ENCODE data around the gene SMOC1. TPM values are rescaled to one million over a fixed set of nuclear protein-coding genes. Genes with fewer than 3 reads are reported as not detected.
A peak's percentile ranks its signal among the peaks of the same experiment; 100 is the strongest.

SMOC1 gene
- total RNA-seq, 1 donor from 2014 or later = 12.2 TPM

DNA sequence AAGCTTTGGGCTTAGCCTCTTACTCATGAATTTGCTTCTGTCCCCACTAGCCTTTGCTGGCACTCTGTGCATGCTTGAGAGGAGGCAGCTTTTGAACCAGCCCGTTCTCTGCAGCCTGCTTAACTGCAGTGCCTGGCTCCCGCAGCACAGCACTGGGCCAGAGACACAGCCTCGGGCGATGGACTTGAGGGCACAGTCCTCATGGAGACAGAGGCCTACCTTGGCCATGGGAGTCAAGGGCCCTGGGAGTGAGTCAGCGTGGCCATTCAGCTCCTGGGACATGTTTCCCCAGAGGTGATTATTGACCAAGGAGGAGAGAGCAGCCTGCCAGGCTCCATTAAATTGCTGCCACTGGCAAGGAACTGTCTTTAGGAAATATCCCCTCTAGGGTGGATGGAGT, 93.5 kb downstream of the SMOC1 start:
- FAIRE-seq (no peak), DNase-seq (ENCODE audit: low spot score in 2 of 2) (no peak)

DNA sequence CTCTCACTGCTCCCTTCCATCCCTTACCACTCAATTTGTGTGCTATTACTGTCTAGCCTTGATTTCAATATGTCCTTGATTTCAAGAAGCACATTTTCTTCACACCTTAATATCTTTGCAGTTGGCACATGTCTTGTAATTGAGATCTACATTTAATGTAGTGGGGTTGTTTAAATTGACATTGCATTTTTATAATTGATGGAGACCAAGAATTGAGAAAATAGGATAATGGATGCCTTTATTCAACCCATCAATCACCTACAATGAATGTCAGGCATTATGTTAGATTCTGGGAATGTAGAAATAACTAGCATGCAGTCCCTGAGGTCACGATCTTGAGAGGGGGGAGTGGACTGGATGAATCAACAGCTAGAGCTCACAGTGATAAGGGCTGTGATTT, 94.6 kb downstream of the SMOC1 start:
- no peak for FAIRE-seq
- no peak for DNase-seq (ENCODE audit: low spot score in 2 of 2)

DNA sequence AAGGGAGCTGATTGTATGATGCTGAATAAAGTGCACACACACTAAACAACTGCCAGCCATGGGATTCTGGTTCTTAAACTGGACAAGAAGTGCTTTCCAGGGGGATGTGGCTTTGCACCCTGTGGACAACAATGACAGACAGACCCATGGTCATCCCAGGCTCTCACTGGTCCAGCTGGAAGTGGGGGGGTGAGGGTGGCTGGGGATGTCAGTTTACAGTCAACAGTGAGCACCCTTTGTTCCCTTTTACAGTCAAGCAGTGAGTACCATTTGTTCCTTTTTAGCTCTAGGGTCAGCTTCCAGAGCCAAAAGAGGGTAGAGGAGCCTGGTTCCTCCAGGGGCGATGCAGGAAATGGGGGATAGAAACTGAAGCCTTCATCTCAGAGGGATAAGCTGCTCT, 100.7 kb downstream of the SMOC1 start:
- FAIRE-seq = no peak

DNA sequence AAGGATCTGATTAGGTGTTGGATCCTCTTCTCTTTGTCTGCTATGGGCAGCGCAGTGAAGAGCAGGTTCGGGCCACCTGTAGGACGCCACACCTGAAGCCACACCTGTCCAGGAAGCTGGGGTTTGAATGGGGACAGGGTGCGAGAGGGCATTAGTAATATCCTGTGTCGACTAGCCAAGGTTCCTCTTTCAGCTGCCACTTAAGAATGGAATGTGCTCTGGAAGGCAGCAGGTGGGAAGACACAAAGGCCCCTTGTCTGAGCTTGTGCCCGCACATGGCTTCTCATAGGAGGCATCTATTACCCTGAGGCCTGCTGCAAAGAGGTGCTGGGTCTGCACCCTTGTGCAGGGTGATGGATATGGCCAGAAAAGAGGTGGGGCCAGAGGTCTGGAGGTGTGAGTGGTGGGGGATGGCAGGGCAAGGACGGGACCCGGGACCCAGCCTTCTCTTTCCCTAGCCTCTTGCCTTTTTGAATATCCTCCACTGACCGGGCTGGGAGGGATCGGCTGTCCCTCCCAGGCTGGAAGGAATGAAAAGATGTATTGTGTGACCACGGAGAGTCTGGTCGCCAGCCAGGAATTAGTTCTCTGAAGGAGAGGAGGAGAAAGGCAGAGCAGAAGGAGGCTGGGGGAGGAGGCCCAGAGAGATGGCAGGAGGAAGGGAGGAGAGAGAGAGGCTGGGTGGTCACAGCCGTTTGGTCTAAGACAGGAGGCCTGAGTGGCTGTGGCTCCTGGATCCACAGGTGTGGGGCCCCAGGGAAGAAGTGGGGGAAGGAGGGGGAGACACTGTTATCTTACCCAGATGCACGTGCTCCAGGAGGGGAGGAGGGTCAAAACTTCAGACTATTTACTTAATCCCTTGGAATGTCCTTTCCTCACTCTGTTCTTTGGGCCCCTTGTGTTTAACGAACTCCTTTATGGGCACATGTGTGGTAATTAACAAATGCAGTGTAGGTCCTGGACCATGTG, 101.5 kb downstream of the SMOC1 start:
- no peak for FAIRE-seq
- DNase-seq (ENCODE audit: low spot score in 2 of 2) = peak in 1 of 2 donors; percentile 15

More for the DNA sequence above, 100.7 kb downstream of the SMOC1 start:
- no peak for DNase-seq (ENCODE audit: low spot score in 2 of 2)

DNA sequence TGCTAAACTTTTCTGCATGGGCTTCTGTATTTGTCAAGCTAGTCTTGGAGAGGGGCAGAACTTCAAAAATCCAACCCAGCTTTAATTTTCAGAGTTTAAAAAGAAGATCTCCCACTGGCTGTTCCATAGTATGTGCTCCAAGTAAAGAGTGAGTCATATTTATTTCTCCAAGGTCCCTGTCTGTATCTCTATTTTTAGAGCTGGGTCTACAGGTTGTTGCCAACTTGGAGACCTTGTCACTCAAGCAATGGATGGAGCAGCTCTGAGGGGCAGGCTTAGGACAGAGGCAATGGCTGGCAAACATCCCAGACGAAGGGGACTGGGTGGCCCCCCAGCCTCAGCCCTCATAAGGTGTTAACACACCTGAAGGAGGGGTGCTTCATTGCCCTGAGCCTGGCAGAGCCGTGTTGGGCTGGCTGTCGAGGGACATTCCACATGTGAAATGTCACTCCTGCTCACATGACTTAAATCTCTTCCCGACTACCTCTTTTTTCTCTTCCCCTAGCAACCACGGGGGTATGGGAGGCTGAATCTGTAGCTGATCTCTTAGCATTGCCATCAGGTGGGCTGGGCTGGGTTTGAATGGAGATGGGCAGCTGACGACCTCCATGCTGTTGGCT, 103.1 kb downstream of the SMOC1 start:
- DNase-seq (ENCODE audit: low spot score in 2 of 2) (no peak), FAIRE-seq (no peak)

DNA sequence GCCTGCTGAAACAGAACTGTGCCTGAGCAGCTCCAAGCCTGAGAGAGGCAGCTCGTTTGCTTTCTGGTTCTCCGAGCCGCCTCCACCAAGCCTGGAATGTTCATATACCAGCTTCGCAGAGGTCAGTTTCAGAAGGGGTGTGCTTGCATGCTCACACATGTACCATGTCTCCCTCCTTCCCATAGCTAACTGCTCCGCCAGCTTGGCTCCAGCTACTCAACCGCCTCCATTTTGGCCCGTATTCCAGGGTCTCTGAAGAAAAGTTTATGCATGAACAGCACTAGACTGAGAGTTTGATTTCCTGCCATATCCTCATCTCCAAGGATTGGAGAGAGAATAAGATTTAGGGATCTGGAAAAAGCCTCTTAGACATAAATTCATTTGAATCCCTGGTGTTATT, 103.7 kb downstream of the SMOC1 start:
- no peak for FAIRE-seq
- no peak for DNase-seq (ENCODE audit: low spot score in 2 of 2)

DNA sequence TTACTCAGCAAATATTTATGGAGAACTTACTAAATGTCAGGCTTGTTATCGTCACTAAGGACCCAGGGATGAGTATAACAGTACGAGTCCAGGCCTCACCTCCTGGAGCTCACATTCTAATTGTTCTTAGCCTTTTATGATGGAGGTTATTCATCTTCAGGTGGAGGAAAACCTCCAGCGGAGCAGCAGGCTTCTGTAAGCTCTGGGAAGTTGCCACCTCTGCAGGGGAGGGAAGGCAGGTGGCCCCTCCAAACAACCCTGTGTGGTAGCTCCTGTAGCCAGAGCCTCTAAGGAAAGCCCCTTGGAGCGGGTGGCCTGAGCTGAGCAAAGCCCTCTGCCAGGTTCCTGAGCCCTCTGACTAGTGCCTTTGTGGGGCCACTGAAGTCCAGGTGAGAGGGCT, 104.1 kb downstream of the SMOC1 start:
- DNase-seq (ENCODE audit: low spot score in 2 of 2) = no peak
- FAIRE-seq = no peak

DNA sequence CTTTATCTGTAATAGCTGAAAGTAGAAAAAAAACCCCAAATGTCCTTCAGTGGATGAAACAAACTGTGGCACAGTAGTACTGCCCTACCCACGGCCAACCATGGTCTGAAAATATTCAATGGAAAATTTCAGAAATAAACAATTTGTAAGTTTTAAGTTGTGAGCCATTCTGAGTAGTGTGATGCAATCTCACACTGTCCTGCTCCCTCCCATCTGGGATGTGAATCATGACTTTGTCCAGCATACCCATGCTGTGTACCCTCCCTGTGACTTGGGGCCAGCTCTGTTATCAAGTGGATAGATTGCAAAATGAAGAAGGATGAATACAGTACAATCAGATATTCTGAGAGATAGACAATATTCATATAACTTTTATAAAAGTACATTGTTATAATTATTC, 106.2 kb downstream of the SMOC1 start:
- DNase-seq (ENCODE audit: low spot score in 2 of 2) = no peak
- FAIRE-seq = no peak

DNA sequence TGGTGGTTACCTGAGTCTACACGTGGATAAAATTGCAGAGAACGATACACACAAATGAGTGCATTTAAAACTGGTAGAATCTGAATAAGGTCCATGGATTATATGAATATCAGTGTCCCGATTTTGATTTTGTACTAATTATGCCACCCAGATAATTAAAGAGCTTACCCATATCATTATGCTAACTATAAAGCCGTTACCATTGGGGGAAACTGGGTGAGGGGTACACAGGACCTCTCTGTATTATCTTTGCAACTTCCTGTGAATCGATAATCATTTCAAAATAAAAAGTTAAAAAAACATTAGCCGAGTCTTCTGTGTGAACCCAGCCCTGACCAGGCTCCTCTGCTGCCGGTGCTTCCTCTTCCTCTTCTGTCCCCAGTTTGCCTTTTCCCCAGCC, 107.1 kb downstream of the SMOC1 start:
- DNase-seq (ENCODE audit: low spot score in 2 of 2) (no peak), FAIRE-seq (no peak)

DNA sequence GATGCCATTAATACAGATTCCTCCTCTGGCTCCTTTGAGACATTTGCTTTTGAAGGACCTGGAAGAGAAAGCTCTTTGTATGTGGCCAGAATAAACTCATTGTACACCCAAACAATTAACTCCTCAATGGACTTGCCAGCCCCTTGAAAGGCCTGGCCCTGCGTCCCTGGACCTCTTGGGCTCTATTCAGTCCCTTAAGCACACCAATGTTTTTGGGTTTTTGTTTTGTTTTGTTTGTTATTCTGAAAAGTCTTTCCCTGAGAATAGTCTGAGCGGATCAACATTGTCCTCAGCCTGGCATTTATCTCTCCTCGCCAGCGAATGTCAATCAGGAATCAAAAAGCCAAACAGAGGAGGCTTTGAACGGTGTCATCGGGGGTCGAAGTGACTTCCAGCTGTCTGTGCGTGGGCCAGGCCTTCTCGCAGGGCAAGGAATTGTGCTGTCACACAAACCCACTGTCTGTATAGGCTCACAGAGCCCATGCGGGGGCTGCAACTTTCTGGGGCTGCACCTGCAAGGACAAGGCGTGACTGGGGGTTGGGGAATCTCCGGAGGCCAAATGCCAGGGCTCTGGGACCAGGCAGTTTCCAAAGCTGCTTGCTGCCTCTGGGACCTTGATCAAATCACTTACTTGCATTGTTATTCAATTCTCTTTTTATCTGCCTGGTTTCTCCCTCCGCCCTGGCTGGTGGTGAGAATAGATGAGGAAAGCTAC, 108.3 kb downstream of the SMOC1 start:
- no peak for DNase-seq (ENCODE audit: low spot score in 2 of 2)
- no peak for FAIRE-seq

DNA sequence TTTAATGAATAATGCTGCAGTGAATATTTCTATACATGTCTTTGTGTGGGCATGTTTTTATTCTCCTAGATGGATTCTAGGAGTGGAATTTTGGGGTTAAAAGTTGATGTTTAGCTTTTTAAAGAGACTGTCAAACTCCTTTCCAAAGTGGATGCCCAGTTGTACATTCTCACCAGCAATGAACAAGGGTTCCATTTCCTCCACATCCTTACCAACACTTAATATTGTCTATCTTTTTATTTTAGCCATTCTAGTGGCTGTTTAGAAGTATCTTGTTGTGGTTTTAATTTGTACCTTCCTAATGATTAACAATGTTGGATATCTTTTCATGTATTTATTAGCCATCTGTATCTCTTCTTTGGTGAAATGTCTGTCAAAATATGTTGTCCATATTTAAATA, 109.8 kb downstream of the SMOC1 start:
- DNase-seq (ENCODE audit: low spot score in 2 of 2) (no peak), FAIRE-seq (no peak)

DNA sequence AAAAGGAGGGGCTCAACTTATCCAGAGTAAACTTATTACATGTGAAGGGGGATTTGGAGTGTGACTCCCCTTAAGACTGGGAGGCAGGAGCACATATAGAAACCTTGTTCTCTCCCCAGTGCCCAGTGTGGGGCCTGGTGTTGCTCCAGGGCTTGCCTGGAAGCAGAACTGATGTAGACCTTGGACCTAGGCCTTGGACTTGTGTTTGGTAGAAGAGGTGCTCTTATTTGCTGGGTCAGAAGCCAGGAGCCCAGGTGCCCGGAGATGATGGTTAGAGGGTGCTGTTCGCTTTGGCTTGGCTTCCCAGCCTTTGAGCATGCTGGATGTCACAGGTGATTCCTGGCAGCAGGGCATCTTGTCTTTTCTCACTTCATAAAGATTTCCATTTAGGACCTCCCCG, 110.4 kb downstream of the SMOC1 start:
- FAIRE-seq (no peak), DNase-seq (ENCODE audit: low spot score in 2 of 2) (no peak)

DNA sequence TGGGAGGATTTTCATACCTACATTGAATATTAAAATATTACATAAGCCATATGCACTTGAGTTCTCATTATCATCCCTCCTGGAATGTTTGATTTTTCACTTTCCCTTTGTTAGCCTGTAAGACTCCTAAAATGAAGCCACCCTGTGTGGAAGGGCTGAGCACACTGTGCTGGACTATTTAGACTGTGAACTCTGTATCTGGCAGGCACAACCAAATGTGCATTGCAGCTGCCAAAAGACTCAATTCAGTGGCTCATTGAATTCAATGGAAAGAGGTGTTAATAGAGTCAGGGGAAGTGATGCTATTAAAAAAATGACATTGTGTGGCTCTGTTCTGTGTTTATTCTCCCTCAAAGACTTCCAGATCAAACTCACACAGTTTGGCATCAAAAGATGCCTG, 111.1 kb downstream of the SMOC1 start:
- no peak for FAIRE-seq
- DNase-seq (ENCODE audit: low spot score in 2 of 2) = no peak

DNA sequence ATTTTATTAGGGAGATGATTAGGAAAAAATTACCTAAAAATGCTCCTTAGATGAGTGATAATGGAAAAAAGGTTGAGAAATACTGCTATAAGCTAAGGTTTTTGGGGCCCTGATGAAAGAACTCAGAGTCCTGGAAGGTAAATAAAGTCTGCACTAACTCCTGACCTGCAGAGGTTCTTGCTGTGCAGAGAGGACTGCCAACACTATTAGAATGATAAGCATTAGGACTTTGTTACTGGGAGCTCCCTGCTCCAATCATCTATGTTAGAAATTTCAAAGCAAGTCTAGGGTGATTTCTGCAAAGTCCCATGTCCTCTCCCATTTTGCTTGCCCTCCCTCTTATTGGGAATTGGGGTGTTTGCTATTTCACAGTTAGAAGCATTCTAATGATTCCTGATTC, 112.2 kb downstream of the SMOC1 start:
- DNase-seq (ENCODE audit: low spot score in 2 of 2) (no peak), FAIRE-seq (no peak)

DNA sequence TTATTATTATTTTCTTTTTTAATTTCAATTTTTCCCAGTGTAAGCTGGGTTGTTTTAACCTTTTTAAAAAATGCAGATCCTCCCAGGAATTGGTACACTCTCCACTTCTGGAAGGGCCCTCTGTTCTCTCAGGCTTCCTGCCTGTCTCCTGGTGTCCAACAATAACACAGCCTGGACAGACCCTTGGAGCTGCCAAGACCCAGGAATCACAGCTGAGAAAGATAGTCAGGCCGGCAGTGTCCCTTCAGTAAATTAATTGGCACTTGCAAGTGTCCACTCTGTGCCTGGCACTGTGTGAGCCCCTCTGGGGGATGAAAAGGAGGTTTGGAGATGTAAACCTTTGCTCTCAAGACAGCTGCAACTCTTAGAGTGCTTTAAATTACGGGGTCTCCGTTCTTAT, 113.3 kb downstream of the SMOC1 start:
- FAIRE-seq (no peak), DNase-seq (ENCODE audit: low spot score in 2 of 2) (no peak)

DNA sequence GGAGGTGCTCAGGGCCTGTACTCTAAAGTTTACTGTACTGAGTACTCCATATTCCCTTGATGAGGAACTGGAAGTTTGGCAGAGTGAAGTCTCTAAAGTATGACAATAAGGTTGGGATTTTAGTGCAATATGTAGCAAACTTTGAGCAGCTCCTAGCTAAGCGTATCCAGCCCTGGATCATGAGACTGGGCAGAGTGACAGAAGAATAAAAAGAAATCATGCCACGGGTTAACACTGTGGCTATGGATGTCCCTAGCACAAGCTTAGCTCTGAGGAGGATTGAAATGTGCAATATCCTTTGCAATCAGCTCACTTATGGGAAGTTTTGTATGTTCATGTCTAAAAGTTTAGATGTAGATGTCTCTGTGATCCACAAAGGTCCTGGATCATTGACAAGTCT, 114.1 kb downstream of the SMOC1 start:
- DNase-seq (ENCODE audit: low spot score in 2 of 2) (no peak), FAIRE-seq (no peak)

DNA sequence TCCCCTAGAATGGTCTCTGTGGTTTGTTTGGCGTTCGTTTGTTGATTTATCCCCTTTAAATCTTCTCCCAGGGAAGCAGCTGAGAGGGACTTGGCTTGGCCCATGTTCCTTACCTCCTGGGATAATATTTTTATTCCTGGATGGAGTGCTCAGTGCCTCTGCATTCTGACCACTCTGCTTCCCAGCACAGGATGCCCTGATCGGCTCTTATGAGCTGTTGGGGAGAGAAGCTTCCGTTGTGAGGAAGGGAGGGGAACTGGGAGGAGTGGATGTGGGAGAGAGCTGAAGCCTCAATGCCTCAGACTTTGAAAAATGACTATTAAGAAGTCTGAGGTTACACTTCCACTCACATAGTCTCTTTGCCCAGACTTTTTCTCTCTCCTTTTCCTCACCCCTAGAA, 114.8 kb downstream of the SMOC1 start:
- DNase-seq (ENCODE audit: low spot score in 2 of 2) (no peak), FAIRE-seq (no peak)

DNA sequence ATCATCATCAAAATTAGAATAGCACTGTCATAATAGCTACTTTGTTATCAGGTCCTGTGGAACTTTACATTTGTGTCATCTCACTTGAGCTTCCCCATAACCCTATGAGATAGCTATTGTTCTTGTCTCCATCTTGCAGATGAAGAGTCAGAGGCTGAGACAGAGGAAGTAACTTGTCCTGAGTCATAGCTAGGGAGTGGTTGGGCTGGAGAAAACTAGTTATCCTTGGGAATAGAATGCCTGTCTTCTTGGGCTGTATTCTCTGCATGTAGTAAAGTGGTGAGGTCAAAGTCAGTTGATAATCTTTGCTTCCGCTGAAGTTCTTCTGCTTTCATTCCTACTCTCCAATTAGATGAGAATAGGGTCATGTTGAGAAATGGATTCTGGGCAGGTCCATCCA, 117.0 kb downstream of the SMOC1 start:
- FAIRE-seq (no peak), DNase-seq (ENCODE audit: low spot score in 2 of 2) (no peak)

DNA sequence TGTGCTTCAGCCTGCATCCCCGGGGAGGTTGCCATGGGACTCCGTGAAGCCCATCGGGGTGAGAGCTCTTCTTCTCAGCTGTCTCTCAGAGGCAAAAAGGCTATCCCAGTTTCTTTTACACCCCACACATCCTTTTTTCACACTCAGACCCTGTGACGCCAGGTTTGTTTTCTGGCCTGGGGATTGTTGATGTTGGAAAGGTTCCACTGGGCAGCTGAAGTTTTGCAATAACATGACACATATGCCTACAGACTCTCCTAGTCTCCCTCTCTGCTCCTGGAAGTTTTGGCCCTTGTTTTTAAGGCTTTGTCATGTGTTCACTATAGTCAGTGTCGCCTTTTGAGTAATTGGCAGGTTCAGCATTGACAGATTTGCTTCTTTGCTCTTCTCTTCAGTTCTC, 118.6 kb downstream of the SMOC1 start:
- DNase-seq (ENCODE audit: low spot score in 2 of 2) = no peak
- no peak for FAIRE-seq

DNA sequence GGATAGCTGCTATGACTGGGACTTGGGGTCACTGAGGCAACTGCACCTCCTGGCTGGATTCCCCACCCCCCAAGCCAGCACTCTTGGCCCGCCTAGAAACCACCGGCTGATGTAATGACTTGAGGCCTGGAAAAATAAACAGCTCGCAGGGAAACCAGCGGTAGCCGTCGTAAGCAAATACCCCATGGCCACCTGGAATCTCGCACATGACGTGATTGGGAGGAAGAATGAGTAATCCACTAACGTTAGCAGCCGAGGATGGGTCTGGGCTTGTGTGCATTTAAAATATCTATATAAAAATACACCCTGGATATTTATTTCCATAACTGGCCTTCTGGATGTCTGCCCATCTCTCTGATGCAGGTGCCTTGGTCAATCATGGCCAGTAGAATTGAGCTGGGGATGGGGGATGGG, 120.1 kb downstream of the SMOC1 start:
- no peak for FAIRE-seq
- DNase-seq (ENCODE audit: low spot score in 2 of 2) = no peak

DNA sequence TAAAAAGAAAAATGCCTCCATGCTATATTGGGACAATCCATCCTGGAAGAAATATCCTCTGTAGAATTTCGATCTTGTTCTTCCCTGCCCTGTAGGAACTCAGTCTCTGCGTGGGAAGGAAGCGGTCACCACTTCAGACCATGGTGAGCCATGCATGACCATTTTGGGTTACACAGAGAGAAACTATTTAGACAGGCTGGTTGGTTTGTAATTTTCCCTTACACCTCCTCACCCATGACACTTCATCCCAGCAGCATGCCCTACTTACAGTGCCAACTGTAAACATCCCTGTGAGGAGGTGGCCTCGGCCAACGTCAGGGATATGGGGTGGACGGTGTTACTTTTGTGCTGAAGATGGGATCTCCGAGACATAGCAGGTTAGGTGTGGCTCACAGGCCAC, 121.4 kb downstream of the SMOC1 start:
- DNase-seq (ENCODE audit: low spot score in 2 of 2) (no peak), FAIRE-seq (no peak)
